Activated CD4-positive, alpha-beta memory T cell treated with anti-CD3 and anti-CD28 coated beads for 36 hours (primary cell): ENCODE results near the gene FBXO4. TPM values are rescaled to one million over a fixed set of nuclear protein-coding genes. Genes with fewer than 3 reads are reported as not detected.
A peak's percentile ranks its signal among the peaks of the same experiment; 100 is the strongest.

ENCODE experiments used
- CTCF ChIA-PET: fragments of 350-600 bp; sonication (Branson Sonifier 250); formaldehyde crosslinking; loops from one replicate; lab custom pipeline; 2021; ENCODE audit warnings: antibody characterized with exemption, inconsistent platforms; lab: Charles Lee
- POLR2A ChIA-PET: fragments of 350-600 bp; sonication (Branson Sonifier 250); formaldehyde crosslinking; loops from one replicate; lab custom pipeline; 2021; ENCODE audit warnings: antibody characterized with exemption; lab: Charles Lee
- DNase-seq: peaks from one replicate; pipeline ENCODE4 v3.0.0-alpha.2; 2020
- H3K27ac Mint-ChIP-seq: one replicate; pipeline ENCODE4 v1.8.0; 2021; ENCODE audit warnings: mixed read lengths
- H3K27me3 Mint-ChIP-seq: one replicate; pipeline ENCODE4 v1.8.0; 2021; ENCODE audit warnings: mixed read lengths
- H3K36me3 Mint-ChIP-seq: one replicate; pipeline ENCODE4 v1.8.0; 2021; ENCODE audit warnings: mixed read lengths
- H3K4me1 Mint-ChIP-seq: one replicate; pipeline ENCODE4 v1.8.0; 2021; ENCODE audit warnings: low read depth, mixed read lengths
- H3K4me3 Mint-ChIP-seq: one replicate; pipeline ENCODE4 v1.8.0; 2021; ENCODE audit warnings: mild to moderate bottlenecking, mixed read lengths
- H3K9me3 Mint-ChIP-seq: one replicate; pipeline ENCODE4 v1.8.0; 2021; ENCODE audit warnings: mixed read lengths
- intact Hi-C: fragments of 100-400 bp; cut with micrococcal nuclease; formaldehyde crosslinking; loops from one replicate; pipeline ENCODE4 v1.15.1; 2023
- total RNA-seq, 2 experiments: library from RNA; stranded (reverse); gene quantifications; one replicate each; pipeline ENCODE4 v1.2.3, GENCODE V29; 2021

FBXO4 gene
- 10 to 100 TPM; 20.4 to 21.7 TPM for total RNA-seq

- Mint-ChIP-seq H3K27me3 (no peaks in the 10 kb centered on the region), H3K9me3 (no peaks in the 10 kb centered on the region), H3K4me1 (peaks cover 23% of the 10 kb centered on the region), H3K36me3 (peaks cover 4% of the 10 kb centered on the region), H3K27ac (peak within 1 kb of the TSS; percentile 92), H3K4me3 (peak within 1 kb of the TSS; percentile 90)
- ChIA-PET CTCF (interaction anchor here (0.7 to 1.7 kb wide), 12 partner anchors 9 to 828 kb away, joined by 3 to 13 read pairs (median 3); partner anchors contain the start of gene RIMOC1), POLR2A (interaction anchor here (0.5 to 2.5 kb wide), 8 partner anchors 12 to 1406 kb away, joined by 3 to 19 read pairs (median 4); partner anchors contain the start of genes OXCT1 and RIMOC1)
- DNase-seq = peak; percentile 93
- intact Hi-C loops = loop anchor here (1.0 kb wide), 3 partner anchors 21 to 69 kb away; partner anchors contain the start of genes OXCT1 and RIMOC1
Observed at GRCh38 chr5:41924872-41925554, at the start of gene FBXO4. Gene FBXO4, plus strand, starts transcription at chr5:41925281. Its CDS starts 29 bp downstream, at chr5:41925310.

- Mint-ChIP-seq H3K27me3 (peaks cover 1% of the 10 kb centered on the region), H3K4me3 (no peak overlapping the region), H3K36me3 (no peaks in the 10 kb centered on the region), H3K9me3 (no peaks in the 10 kb centered on the region), H3K4me1 (peaks cover 19% of the 10 kb centered on the region), H3K27ac (no peak overlapping the region)
- ChIA-PET POLR2A (no interaction called here), CTCF (interaction anchor here (0.6 to 1.9 kb wide), 6 partner anchors 12 to 49 kb away, joined by 3 to 9 read pairs (median 4); partner anchors contain the start of genes FBXO4 and RIMOC1)
- DNase-seq = no peak
- intact Hi-C loops = no loop called here
Observed at GRCh38 chr5:41876678-41877077, 48.4 kb upstream of the FBXO4 start.

GRCh38 chr5:41877408-41877807 is 47.7 kb upstream of the FBXO4 start:
- H3K36me3 Mint-ChIP-seq = no peaks in the 10 kb centered on the region
- ChIA-PET CTCF (interaction anchor here (1.4 to 1.9 kb wide), 2 partner anchors 12 to 21 kb away, joined by 3 to 9 read pairs; no protein-coding TSS in a partner anchor), POLR2A (no interaction called here)
- DNase-seq = no peak
- H3K9me3 Mint-ChIP-seq = no peaks in the 10 kb centered on the region
- H3K4me1 Mint-ChIP-seq = peaks cover 13% of the 10 kb centered on the region
- no peak overlapping the region for H3K4me3 Mint-ChIP-seq
- intact Hi-C loops = no loop called here
- H3K27me3 Mint-ChIP-seq = peaks cover 1% of the 10 kb centered on the region
- no peak overlapping the region for H3K27ac Mint-ChIP-seq

GRCh38 chr5:41878173-41878572 is 46.9 kb upstream of the FBXO4 start:
- intact Hi-C loops = no loop called here
- no peak overlapping the region for H3K4me3 Mint-ChIP-seq
- no peaks in the 10 kb centered on the region for H3K9me3 Mint-ChIP-seq

GRCh38 chr5:41878643-41879478 is 46.2 kb upstream of the FBXO4 start:
- Mint-ChIP-seq H3K27ac (no peak overlapping the region), H3K27me3 (peaks cover 1% of the 10 kb centered on the region), H3K36me3 (no peaks in the 10 kb centered on the region), H3K9me3 (no peaks in the 10 kb centered on the region), H3K4me1 (peaks cover 12% of the 10 kb centered on the region), H3K4me3 (no peak overlapping the region)
- ChIA-PET POLR2A (no interaction called here), CTCF (no interaction called here)
- no peak for DNase-seq
- intact Hi-C loops = no loop called here

More at GRCh38 chr5:41878173-41878572, 46.9 kb upstream of the FBXO4 start:
- H3K27ac Mint-ChIP-seq = no peak overlapping the region
- no peak for DNase-seq
- no peaks in the 10 kb centered on the region for H3K36me3 Mint-ChIP-seq
- peaks cover 1% of the 10 kb centered on the region for H3K27me3 Mint-ChIP-seq
- POLR2A ChIA-PET = no interaction called here
- CTCF ChIA-PET = no interaction called here
- peaks cover 13% of the 10 kb centered on the region for H3K4me1 Mint-ChIP-seq

GRCh38 chr5:41882765-41883164 is 42.3 kb upstream of the FBXO4 start:
- Mint-ChIP-seq H3K4me1 (no peaks in the 10 kb centered on the region), H3K27ac (no peak overlapping the region), H3K36me3 (no peaks in the 10 kb centered on the region), H3K9me3 (no peaks in the 10 kb centered on the region), H3K27me3 (peaks cover 4% of the 10 kb centered on the region), H3K4me3 (no peak overlapping the region)
- intact Hi-C loops = no loop called here
- POLR2A ChIA-PET = no interaction called here
- CTCF ChIA-PET = no interaction called here
- DNase-seq = no peak

GRCh38 chr5:41883243-41883642 is 41.8 kb upstream of the FBXO4 start:
- no peaks in the 10 kb centered on the region for H3K4me1 Mint-ChIP-seq
- POLR2A ChIA-PET = no interaction called here

GRCh38 chr5:41883936-41884335 is 41.1 kb upstream of the FBXO4 start:
- POLR2A ChIA-PET = no interaction called here
- H3K27ac Mint-ChIP-seq = no peak overlapping the region
- CTCF ChIA-PET = no interaction called here
- H3K4me1 Mint-ChIP-seq = no peaks in the 10 kb centered on the region
- no peak overlapping the region for H3K4me3 Mint-ChIP-seq
- DNase-seq = no peak
- H3K27me3 Mint-ChIP-seq = peaks cover 4% of the 10 kb centered on the region
- H3K36me3 Mint-ChIP-seq = no peaks in the 10 kb centered on the region
- intact Hi-C loops = no loop called here
- no peaks in the 10 kb centered on the region for H3K9me3 Mint-ChIP-seq

More at GRCh38 chr5:41883243-41883642, 41.8 kb upstream of the FBXO4 start:
- Mint-ChIP-seq H3K9me3 (no peaks in the 10 kb centered on the region), H3K27ac (no peak overlapping the region), H3K4me3 (no peak overlapping the region), H3K27me3 (peaks cover 4% of the 10 kb centered on the region), H3K36me3 (no peaks in the 10 kb centered on the region)
- intact Hi-C loops = no loop called here
- CTCF ChIA-PET = no interaction called here
- no peak for DNase-seq

GRCh38 chr5:41885286-41885685 is 39.8 kb upstream of the FBXO4 start:
- Mint-ChIP-seq H3K27ac (no peak overlapping the region), H3K36me3 (no peaks in the 10 kb centered on the region), H3K27me3 (peaks cover 3% of the 10 kb centered on the region), H3K9me3 (no peaks in the 10 kb centered on the region), H3K4me3 (no peak overlapping the region), H3K4me1 (no peaks in the 10 kb centered on the region)
- intact Hi-C loops = no loop called here
- DNase-seq = no peak
- CTCF ChIA-PET = no interaction called here
- POLR2A ChIA-PET = interaction anchor here (0.6 to 0.7 kb wide), 2 partner anchors 18 to 59 kb away, joined by 3 read pairs; no protein-coding TSS in a partner anchor

GRCh38 chr5:41891066-41891707 is 33.9 kb upstream of the FBXO4 start:
- intact Hi-C loops = loop anchor here (2.0 kb wide), 1 partner anchor 16 kb away; no protein-coding TSS in a partner anchor
- ChIA-PET CTCF (interaction anchor here (1.0 kb wide), 1 partner anchor 15 kb away, joined by 3 read pairs; no protein-coding TSS in a partner anchor), POLR2A (interaction anchor here (0.9 kb wide), 1 partner anchor 13 kb away, joined by 3 read pairs; no protein-coding TSS in a partner anchor)
- Mint-ChIP-seq H3K9me3 (no peaks in the 10 kb centered on the region), H3K36me3 (no peaks in the 10 kb centered on the region), H3K4me1 (peaks cover 17% of the 10 kb centered on the region), H3K27ac (no peak overlapping the region), H3K4me3 (no peak overlapping the region), H3K27me3 (peaks cover 15% of the 10 kb centered on the region)
- no peak for DNase-seq

- peaks cover 17% of the 10 kb centered on the region for H3K27me3 Mint-ChIP-seq
Observed at GRCh38 chr5:41892031-41892430, 33.0 kb upstream of the FBXO4 start.

More at GRCh38 chr5:41892031-41892430, 33.0 kb upstream of the FBXO4 start:
- no peak overlapping the region for H3K27ac Mint-ChIP-seq
- H3K36me3 Mint-ChIP-seq = no peaks in the 10 kb centered on the region
- no peak overlapping the region for H3K4me3 Mint-ChIP-seq
- H3K4me1 Mint-ChIP-seq = peaks cover 17% of the 10 kb centered on the region
- ChIA-PET POLR2A (no interaction called here), CTCF (interaction anchor here (1.0 kb wide), 1 partner anchor 16 kb away, joined by 3 read pairs; no protein-coding TSS in a partner anchor)
- no peaks in the 10 kb centered on the region for H3K9me3 Mint-ChIP-seq
- DNase-seq = no peak
- intact Hi-C loops = no loop called here
